Endothelial cell (in vitro differentiated cells): ENCODE results near the gene LPP. TPM values are rescaled to one million over a fixed set of nuclear protein-coding genes. Genes with fewer than 3 reads are reported as not detected.

ENCODE experiments used
- DNase-seq: peaks from one replicate; pipeline ENCODE4 v3.0.0; 2021; ENCODE audit warnings: low spot score
- H3K27ac Mint-ChIP-seq: one replicate; pipeline ENCODE4 v1.8.0; 2021; ENCODE audit warnings: mixed read lengths, inconsistent platforms; ENCODE audit not compliant: unreplicated experiment
- H3K27me3 Mint-ChIP-seq: one replicate; pipeline ENCODE4 v1.8.0; 2021; ENCODE audit warnings: mild to moderate bottlenecking, moderate library complexity, mixed read lengths, inconsistent platforms; ENCODE audit not compliant: unreplicated experiment
- H3K36me3 Mint-ChIP-seq: one replicate; pipeline ENCODE4 v1.8.0; 2021; ENCODE audit warnings: mild to moderate bottlenecking, low read depth, mixed read lengths, inconsistent platforms; ENCODE audit not compliant: unreplicated experiment
- H3K4me1 Mint-ChIP-seq: one replicate; pipeline ENCODE4 v1.8.0; 2021; ENCODE audit warnings: mild to moderate bottlenecking, mixed read lengths, inconsistent platforms; ENCODE audit not compliant: unreplicated experiment
- H3K4me3 Mint-ChIP-seq: one replicate; pipeline ENCODE4 v1.8.0; 2021; ENCODE audit warnings: mild to moderate bottlenecking, mixed read lengths, inconsistent platforms; ENCODE audit not compliant: unreplicated experiment
- H3K9me3 Mint-ChIP-seq: one replicate; pipeline ENCODE4 v1.8.0; 2021; ENCODE audit warnings: mixed read lengths, inconsistent platforms; ENCODE audit not compliant: unreplicated experiment
- total RNA-seq: library from RNA; stranded (reverse); fragmentation: NEBNext Ultra II Directional; extraction: Animal tissue kit (Norgen Biotek cat#: 25700); gene quantifications from one replicate; pipeline ENCODE4 v1.2.1, GENCODE V29; 2021; ENCODE audit not compliant: unreplicated experiment
- TF ChIP-seq, protein P1 (sequence below): fragments of 200-600 bp; sonication (generic); IDR thresholded peaks from one replicate; pipeline ENCODE4 v1.5.0; 2021; ENCODE audit warnings: antibody characterized with exemption; ENCODE audit not compliant: unreplicated experiment

The LPP gene
- total RNA-seq, 1 donor from 2014 or later: 181 TPM

DNA sequence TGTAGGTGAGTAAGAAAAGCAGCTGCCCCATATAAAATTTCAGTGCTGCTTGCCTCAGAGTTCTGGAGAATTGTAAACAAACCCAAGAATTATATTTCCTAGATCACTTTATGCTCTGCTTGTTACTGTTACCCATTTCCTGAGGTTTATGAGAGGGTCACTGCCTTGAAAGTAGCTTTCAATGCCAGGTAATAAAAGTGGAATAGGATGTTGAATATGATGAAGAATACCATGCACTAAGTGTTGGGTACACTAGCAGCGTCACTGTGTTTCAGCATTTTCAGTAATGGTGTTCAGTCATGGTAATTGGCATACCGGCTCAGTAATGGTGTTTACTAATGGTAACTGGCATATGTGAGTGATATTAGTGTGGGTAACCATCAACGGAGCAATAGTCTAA is 568.0 kb downstream of the LPP start:
- TF ChIP-seq, protein P1, sequence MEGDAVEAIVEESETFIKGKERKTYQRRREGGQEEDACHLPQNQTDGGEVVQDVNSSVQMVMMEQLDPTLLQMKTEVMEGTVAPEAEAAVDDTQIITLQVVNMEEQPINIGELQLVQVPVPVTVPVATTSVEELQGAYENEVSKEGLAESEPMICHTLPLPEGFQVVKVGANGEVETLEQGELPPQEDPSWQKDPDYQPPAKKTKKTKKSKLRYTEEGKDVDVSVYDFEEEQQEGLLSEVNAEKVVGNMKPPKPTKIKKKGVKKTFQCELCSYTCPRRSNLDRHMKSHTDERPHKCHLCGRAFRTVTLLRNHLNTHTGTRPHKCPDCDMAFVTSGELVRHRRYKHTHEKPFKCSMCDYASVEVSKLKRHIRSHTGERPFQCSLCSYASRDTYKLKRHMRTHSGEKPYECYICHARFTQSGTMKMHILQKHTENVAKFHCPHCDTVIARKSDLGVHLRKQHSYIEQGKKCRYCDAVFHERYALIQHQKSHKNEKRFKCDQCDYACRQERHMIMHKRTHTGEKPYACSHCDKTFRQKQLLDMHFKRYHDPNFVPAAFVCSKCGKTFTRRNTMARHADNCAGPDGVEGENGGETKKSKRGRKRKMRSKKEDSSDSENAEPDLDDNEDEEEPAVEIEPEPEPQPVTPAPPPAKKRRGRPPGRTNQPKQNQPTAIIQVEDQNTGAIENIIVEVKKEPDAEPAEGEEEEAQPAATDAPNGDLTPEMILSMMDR: no peak
- Mint-ChIP-seq H3K27ac (no peak overlapping the region), H3K27me3 (peaks cover 5% of the 10 kb centered on the region), H3K4me3 (no peak overlapping the region), H3K36me3 (peaks cover 4% of the 10 kb centered on the region), H3K4me1 (peaks cover 8% of the 10 kb centered on the region), H3K9me3 (no peaks in the 10 kb centered on the region)
- DNase-seq: no peak

DNA sequence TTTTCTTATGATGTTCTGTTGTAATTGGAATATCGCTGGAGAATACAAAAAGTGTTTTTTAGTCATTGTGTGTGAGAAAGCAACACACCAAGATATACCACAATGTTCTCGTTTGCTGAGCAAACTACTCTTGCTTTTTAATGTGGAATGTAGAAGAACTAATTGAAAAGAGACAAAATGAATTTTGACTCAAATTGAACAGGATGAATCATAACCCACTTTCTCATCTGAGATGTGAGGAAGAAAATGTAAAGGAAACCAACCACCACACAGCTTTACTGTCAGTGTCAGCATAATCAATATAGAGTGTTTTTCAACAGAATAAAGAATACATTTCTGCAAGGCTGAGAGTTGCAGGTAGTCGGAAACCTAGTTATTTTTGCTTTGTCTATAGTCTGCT is 569.0 kb downstream of the LPP start:
- Mint-ChIP-seq H3K27ac (no peak overlapping the region), H3K4me3 (no peak overlapping the region), H3K27me3 (peaks cover 5% of the 10 kb centered on the region), H3K4me1 (peaks cover 13% of the 10 kb centered on the region), H3K9me3 (no peaks in the 10 kb centered on the region), H3K36me3 (peaks cover 4% of the 10 kb centered on the region)
- DNase-seq: no peak
- TF ChIP-seq, protein P1: no peak

DNA sequence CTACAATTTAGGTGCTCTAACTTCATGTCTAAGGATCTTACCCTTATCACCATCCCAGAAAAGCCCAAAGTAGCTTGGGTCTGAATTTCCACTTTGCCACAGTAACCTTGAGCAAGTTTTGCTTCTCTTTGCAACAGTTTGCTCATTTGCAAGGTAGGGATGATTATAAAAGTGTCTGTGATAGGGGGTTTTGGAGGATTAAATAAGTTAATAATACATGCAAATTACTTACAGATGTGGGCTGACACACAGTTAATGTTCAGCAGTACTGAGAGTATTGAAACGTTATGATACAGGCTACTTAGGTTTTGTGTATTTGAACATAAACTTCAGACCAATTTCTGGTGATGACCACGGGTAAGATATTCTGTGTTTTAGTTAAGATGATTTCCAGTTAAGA is 573.1 kb downstream of the LPP start:
- Mint-ChIP-seq H3K36me3 (peaks cover 4% of the 10 kb centered on the region), H3K4me3 (no peak overlapping the region), H3K4me1 (peaks cover 40% of the 10 kb centered on the region), H3K27ac (no peak overlapping the region), H3K9me3 (no peaks in the 10 kb centered on the region), H3K27me3 (peaks cover 4% of the 10 kb centered on the region)
- DNase-seq: no peak
- TF ChIP-seq, protein P1: no peak

DNA sequence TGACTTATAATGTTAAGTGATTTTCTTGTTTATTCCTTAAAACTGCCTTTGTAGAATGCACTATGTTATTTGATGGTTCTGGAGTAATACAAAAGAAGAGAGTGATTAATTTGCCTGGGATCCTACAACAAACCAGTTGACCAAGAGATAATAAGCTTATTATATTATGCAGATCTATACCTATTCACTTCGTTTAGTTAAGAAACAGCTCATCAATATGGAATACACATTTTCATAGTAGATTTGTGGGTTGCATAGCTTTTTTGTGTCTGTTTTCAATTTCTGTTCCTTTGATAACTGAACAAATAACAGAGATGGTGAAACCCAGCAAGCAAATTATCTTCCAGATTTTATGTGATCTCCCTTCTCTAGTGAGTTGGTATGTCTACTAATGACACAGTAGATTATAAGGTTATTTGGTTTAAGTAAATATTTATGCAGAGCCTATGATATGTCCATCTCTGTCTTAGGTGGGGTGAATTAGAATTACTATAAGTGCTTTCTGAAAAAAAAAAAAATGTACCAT is 574.5 kb downstream of the LPP start:
- no peak for DNase-seq
- Mint-ChIP-seq H3K27ac (peak overlapping the region; percentile 19), H3K4me1 (peaks cover 46% of the 10 kb centered on the region), H3K27me3 (peaks cover 4% of the 10 kb centered on the region), H3K36me3 (peaks cover 4% of the 10 kb centered on the region), H3K9me3 (no peaks in the 10 kb centered on the region), H3K4me3 (no peak overlapping the region)
- TF ChIP-seq, protein P1: no peak

DNA sequence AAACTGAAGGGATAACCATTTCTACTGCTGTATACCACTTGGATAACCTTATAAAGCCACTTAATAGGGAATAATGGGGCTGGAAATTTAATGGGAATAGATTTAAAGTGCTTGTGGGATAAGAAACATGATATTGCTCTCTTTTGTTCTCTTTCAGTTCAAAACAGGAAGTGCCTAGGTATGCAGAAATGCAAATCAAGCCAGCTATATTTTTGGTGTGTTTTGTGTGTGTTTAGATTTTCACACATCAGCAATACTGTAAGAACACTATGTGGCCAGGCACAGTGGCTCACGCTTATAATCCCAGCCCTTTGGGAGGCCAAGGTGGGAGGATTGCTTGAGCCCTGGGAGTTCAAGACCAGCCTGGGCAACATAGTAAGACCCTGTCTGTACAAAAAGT is 575.5 kb downstream of the LPP start:
- TF ChIP-seq, protein P1: no peak
- Mint-ChIP-seq H3K27me3 (peaks cover 4% of the 10 kb centered on the region), H3K4me1 (peaks cover 51% of the 10 kb centered on the region), H3K4me3 (no peak overlapping the region), H3K36me3 (peaks cover 4% of the 10 kb centered on the region), H3K27ac (peak overlapping the region; percentile 79), H3K9me3 (no peaks in the 10 kb centered on the region)
- no peak for DNase-seq
